Suprapubic skin (tissue), 4 donors: ENCODE results near the gene SNX13.

ENCODE experiments used
- CTCF ChIP-seq, 2 donors: fragments of 200-600 bp in 1 of 2; fragments of 450-650 bp in 1 of 2; sonication (generic) in 1 of 2; IDR thresholded peaks; one replicate each; pipeline ENCODE4 v1.5.1; 2016 to 2019; ENCODE audit warnings: antibody characterized with exemption in 2 of 2, mild to moderate bottlenecking in 1 of 2, moderate library complexity in 1 of 2
- EP300 ChIP-seq: sonication (generic); formaldehyde crosslinking; IDR thresholded peaks from one replicate; pipeline ENCODE4 v1.6.1; 2017; ENCODE audit warnings: antibody characterized with exemption
- POLR2A ChIP-seq, 2 donors: fragments of 450-650 bp; IDR thresholded peaks; one replicate each; pipeline ENCODE4 v1.6.1; 2017; ENCODE audit warnings: antibody characterized with exemption in 2 of 2, mild to moderate bottlenecking in 2 of 2, moderate library complexity in 2 of 2
- POLR2AphosphoS5 ChIP-seq, 3 donors: sonication (generic); formaldehyde crosslinking; IDR thresholded peaks; one replicate each; pipeline ENCODE4 v1.6.1; 2017; ENCODE audit warnings: antibody characterized with exemption in 3 of 3

GRCh38 chr7:17878627-17879026 lies 61.7 kb downstream of the SNX13 start:
- TF ChIP-seq CTCF (IDR thresholded peaks at IDR 0.05) (no peak), POLR2AphosphoS5 (IDR thresholded peaks at IDR 0.05) (no peak), POLR2A (IDR thresholded peaks at IDR 0.05) (no peak), EP300 (no peak)
